ENCODE results near the gene PITX1.

PITX1 gene

DNA sequence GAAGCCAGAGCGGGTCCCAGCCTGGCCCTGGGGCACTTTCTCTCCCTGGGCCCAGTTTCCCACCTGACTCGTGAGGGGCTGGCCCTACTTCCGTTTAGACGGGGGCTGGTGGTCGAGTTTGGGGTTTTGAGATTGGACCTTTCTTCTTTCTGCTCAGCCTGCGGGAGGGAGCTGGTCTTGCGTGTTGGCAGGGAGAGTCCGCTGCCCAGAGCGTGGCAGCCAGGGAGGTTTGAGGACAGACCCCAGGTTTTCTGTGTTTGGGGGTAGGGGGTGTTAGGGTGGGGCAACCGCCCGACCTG, 6.0 kb upstream of the PITX1 start:
- H3K4me3 ChIP-seq (ENCODE audit: low read depth, low read length): no peak overlapping the region
- no peak for DNase-seq (ENCODE audit: low read depth, low spot score)

GRCh38 chr5:135039271-135040033, 5.4 kb upstream of the PITX1 start:
- TF ChIP-seq, protein P1, sequence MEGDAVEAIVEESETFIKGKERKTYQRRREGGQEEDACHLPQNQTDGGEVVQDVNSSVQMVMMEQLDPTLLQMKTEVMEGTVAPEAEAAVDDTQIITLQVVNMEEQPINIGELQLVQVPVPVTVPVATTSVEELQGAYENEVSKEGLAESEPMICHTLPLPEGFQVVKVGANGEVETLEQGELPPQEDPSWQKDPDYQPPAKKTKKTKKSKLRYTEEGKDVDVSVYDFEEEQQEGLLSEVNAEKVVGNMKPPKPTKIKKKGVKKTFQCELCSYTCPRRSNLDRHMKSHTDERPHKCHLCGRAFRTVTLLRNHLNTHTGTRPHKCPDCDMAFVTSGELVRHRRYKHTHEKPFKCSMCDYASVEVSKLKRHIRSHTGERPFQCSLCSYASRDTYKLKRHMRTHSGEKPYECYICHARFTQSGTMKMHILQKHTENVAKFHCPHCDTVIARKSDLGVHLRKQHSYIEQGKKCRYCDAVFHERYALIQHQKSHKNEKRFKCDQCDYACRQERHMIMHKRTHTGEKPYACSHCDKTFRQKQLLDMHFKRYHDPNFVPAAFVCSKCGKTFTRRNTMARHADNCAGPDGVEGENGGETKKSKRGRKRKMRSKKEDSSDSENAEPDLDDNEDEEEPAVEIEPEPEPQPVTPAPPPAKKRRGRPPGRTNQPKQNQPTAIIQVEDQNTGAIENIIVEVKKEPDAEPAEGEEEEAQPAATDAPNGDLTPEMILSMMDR (IDR thresholded peaks at IDR 0.05; ENCODE audit: low read depth, low read length): no peak
- in situ Hi-C loops (cut with HindIII; ENCODE audit: low sequenced_read_pairs): no loop called here
- no peak overlapping the region for H3K4me3 ChIP-seq (ENCODE audit: low read depth, low read length)
- DNase-seq (ENCODE audit: low read depth, low spot score): no peak

More for the DNA sequence above, 6.0 kb upstream of the PITX1 start:
- TF ChIP-seq, protein P1 (IDR thresholded peaks at IDR 0.05; ENCODE audit: low read depth, low read length): no peak
- in situ Hi-C loops (cut with HindIII; ENCODE audit: low sequenced_read_pairs): no loop called here

DNA sequence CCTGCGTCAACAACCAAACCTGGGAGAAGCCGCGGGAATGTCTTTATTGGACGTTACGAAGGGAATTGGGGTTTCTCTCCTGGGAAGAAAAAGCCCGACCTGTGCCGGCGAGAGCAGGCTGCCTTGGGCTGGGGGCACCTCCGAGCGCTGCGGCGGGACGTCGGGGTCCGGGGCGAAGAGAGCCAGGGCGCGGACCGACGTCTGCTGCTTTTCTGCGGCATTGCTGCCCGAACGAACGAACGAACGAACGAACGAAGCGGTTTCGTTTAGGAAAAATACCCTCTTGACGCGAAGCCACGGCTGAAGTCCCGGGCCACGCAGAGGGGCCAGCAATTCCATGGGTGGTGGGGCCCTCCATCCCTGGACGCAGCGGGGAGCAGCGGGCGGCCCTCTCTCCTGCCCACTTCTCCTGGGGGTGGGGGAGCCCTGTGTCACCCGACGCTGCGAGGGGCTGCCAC, 4.8 kb upstream of the PITX1 start:
- in situ Hi-C loops (cut with HindIII; ENCODE audit: low sequenced_read_pairs): no loop called here

DNA sequence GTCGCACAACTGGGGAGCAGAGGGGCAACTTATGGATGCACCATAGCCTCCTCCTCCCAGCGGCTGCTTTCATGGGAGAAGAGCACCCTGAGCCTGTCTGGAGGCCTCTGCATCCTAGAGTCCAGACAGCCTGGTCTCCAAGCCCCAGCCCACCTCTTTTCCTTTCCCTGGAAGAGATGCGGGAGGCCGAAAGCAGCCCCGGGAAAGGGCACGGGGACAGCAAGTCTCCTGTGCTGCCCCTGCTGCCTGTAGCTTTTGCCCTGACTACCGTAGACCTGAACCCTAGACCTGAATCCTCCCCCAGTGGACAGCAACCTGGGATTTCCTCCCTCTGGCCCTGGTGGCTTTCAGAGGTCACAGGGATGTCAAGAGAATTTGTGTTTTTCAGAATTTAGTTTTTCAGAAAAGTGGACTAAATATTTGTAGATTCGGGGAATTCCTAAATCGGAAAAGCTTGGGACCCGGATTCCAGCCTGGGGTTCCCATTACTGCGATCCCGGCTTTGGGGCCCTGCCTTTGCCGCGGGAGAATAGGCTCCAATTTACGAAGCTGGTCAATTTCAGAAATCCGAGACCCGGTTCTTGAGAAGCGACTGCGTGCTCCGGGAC, 4.3 kb upstream of the PITX1 start:
- TF ChIP-seq, protein P1 (IDR thresholded peaks at IDR 0.05; ENCODE audit: low read depth, low read length): no peak
- in situ Hi-C loops (cut with HindIII; ENCODE audit: low sequenced_read_pairs): no loop called here
- no peak for DNase-seq (ENCODE audit: low read depth, low spot score)
- H3K4me3 ChIP-seq (ENCODE audit: low read depth, low read length): no peak overlapping the region

More for the DNA sequence above, 4.8 kb upstream of the PITX1 start:
- no peak for DNase-seq (ENCODE audit: low read depth, low spot score)
- H3K4me3 ChIP-seq (ENCODE audit: low read depth, low read length): no peak overlapping the region
- TF ChIP-seq, protein P1 (IDR thresholded peaks at IDR 0.05; ENCODE audit: low read depth, low read length): no peak

- TF ChIP-seq, protein P1 (IDR thresholded peaks at IDR 0.05; ENCODE audit: low read depth, low read length): no peak
- DNase-seq (ENCODE audit: low read depth, low spot score): no peak
- no peak overlapping the region for H3K4me3 ChIP-seq (ENCODE audit: low read depth, low read length)
- in situ Hi-C loops (cut with HindIII; ENCODE audit: low sequenced_read_pairs): no loop called here
These were observed 3.6 kb upstream of the PITX1 start for GRCh38 chr5:135037519-135038204.

- no peak for DNase-seq (ENCODE audit: low read depth, low spot score)
- in situ Hi-C loops (cut with HindIII; ENCODE audit: low sequenced_read_pairs): no loop called here
- no peak overlapping the region for H3K4me3 ChIP-seq (ENCODE audit: low read depth, low read length)
- TF ChIP-seq, protein P1 (IDR thresholded peaks at IDR 0.05; ENCODE audit: low read depth, low read length): no peak
These were observed 2.4 kb upstream of the PITX1 start for GRCh38 chr5:135036405-135036804.

Measured in astrocyte of the spinal cord (primary cell).